Measurements from ENCODE around the gene CD2AP.

GRCh38 chr6:47670851-47671250 lies 193.3 kb downstream of the CD2AP start:
- no peak for TF ChIP-seq POLR2A (IDR thresholded peaks at IDR 0.05; ENCODE audit: low read length)
- no peak for TF ChIP-seq GATA1 (IDR thresholded peaks at IDR 0.05; ENCODE audit: low read depth, low read length)
